ENCODE data around the gene IRF2.

GRCh38 chr4:184498598-184498997 is 24.2 kb upstream of the IRF2 start:
- TF ChIP-seq POLR2A (IDR thresholded peaks at IDR 0.05) (no peak), CTCF (IDR thresholded peaks at IDR 0.05) (no peak)

All from ovary (tissue), 3 donors.